ENCODE measurements around the gene RIMS4.

RIMS4 gene

DNA sequence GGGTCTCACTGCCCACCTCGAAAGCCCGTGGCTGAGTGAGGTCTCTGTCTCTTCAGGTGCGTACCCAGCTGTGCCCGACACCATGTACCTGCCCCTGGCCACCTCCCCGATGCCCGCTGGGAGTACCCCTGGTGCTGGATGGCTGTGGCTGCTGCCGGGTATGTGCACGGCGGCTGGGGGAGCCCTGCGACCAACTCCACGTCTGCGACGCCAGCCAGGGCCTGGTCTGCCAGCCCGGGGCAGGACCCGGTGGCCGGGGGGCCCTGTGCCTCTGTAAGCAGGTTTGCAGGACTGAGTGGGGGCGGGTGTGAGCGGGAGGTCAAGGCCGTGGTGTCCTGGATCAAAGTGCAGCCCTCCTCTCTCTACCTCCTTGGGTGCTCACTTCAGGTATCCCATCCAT, 90.5 kb downstream of the RIMS4 start:
- no peak for DNase-seq (ENCODE audit: low read depth)

DNA sequence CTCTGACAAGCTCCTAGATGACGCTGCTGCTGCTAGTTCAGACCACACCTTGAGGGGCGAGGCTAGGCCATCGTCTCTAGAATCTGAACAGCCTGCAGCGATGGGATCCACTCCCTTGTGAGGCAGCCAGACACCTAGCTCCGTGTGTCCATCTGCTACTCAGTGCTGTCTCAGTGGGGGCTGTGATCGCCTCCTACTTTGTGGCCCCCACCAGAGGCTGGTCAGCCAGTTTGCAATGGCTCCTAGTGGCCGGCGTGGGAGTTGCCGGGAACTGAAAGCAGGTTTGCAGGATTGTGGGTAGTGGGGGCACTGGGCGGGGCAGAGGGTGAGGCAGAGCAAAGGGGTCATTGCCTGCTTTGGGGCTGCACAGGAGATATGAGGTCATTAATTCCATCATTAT, 92.4 kb downstream of the RIMS4 start:
- no peak for DNase-seq (ENCODE audit: low read depth)

DNA sequence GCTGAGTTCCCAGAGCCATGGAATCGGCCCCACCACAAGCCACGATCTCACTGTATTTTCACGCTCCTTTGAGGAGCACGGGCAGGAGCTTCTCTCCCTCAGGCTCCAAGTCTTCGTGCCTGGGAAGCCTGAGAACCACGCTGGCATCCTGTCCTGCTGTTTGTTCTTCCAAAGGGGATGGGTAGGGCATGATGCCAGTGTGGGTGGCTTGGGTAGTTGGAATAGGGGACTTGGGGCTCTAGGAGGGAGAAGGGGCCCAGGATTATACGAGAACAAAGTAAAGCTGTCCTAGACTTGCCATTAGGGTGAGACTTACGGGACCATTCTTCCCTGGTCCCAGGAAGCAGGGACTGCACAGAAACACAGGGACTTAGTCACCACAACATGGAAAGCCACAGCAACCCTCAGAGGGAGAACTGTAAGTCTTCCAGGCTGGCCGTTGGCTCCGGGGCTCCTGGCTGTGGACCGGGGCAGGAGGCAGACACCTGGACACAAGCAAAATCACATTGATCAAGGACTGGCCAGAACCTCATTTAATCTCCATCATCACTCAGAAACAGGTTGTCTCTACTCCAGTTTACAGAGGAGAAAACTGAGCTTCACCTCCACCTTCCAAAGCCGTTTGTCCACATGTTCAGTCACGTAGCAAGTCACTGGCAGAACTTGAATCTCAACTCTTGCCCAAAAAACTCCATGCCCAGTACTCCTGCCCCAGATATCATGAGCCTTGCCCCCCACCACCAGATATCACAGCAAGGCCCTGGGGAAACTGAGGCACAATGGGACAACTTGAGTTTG, 93.8 kb downstream of the RIMS4 start:
- DNase-seq (ENCODE audit: low read depth), result no peak

DNA sequence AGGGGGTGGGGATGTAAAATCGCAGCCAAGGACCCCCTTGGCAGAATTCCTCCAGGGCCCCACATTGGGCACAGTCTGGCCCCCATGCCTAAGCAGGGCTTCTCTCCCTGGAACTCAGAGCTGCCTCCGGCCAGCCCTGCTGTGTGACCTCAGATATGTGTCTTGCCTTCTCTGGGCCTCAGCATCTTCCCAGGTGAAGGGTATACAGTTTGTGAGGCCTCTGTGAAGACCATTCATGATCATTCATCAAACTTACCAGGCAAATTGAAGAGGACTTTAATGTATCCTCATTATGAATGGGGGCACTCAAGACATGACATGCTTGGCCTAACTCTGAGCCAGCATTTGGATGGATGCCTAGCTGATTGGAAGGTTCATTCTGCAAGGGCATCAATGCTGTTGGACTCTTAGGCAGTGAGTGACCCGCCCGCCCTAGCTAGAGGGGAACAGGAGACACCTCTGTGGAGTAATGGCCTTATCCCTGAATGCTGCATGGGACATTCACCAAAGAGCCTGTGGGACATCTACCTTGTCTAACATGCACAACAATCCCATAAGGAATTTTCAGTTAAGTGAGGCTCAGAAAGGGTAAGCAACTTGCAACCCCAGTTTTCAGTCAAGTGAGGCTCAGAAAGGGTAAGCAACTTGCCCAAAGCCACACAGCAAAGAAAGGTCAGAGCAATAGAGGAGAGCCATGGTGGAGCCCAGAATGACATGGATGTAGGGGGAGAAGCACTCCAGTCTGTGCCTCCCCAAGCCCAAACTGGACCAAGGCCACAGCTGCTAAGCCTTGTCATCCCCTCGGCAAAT, 94.6 kb downstream of the RIMS4 start:
- DNase-seq (ENCODE audit: low read depth), result no peak

DNA sequence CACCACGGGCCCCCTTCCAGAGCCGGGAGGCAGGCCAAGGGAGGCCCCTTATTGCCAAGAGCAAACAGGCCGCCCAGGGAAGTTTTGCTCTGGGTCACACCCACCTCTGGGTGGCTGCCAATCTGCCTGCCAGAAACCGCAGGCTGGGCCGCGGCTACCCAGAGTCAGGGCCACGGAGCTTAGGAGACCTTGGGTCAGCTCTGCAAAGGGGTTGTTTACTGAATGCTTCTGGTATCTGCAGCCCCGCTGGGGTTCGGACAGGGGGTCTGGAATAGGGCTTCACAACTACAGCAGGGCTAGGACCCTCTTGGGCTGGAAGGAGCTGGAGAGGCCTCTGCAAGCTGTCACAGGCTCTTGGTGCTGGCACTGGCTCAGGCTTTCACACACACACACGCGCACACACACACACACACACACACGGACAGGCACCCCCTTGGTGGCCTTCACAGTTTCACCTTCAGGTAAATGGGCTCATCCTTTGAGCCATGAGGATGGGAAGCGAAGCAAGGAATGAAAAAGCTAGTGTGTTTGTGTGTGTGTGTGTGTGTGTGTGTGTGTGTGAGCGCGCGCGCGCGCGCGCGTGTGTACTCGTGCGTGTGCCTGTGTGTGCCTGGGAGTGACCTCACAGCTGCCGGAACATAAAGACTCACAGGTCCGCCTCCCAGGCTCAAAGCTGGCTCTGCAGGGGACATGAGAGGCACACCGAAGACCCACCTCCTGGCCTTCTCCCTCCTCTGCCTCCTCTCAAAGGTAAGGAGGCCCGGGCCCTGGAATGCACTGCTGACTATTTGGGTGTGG, 95.4 kb downstream of the RIMS4 start, which contains the start of gene CCN5:
Gene CCN5, plus strand, starts transcription at position 669 of the 798 bp plus-strand sequence. Its CDS starts 22 bp downstream, at position 691.
- peak; percentile 80 for DNase-seq (ENCODE audit: low read depth)

DNA sequence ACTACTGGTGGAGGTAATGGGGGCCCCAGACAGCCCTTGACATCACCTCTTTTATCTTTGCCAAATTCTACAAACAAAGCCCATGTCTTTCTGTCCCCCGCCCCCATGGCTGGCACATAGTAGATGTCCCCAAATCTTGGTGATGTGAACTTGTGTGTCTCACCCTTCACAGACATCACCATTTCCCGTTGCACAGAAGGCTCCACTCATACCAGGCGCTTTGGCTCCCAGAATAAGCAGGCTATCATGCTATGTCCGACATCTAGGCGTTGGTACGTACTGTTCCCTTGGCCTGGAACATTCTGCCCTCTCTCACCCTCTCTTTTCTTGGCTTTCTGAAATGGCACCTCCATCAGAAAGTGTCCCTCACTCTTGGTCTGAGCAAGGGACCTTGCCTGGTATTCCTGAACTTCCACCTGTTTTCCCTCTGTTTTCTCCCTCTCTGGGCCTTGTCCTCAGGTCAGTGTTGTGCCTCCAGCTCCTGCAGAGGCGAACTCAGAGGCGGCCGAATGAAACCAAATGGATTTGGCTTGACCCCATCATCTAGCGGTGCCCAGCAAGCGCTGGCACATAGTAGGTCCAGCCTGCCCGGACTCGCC, 96.1 kb downstream of the RIMS4 start:
- no peak for DNase-seq (ENCODE audit: low read depth)

DNA sequence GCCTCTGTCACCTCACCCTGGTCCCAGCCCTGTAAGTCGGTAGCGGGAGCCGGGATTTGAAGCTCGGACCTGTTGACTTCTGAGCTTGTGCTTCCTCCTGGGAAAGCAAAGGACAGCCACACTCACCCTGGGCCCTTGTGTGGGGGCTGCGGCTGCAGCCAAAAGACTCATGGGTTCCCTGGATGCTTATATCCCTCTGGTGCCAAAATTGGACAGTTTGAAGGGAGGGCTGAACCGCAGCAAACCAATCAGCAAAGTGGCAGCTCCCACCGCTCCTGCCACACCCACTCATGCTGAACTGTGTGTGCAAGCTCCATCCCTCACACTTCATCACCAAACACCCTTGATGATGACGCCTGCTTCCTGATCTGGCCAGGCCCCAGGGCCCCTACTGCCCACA, 99.1 kb downstream of the RIMS4 start:
- no peak for DNase-seq (ENCODE audit: low read depth)

DNA sequence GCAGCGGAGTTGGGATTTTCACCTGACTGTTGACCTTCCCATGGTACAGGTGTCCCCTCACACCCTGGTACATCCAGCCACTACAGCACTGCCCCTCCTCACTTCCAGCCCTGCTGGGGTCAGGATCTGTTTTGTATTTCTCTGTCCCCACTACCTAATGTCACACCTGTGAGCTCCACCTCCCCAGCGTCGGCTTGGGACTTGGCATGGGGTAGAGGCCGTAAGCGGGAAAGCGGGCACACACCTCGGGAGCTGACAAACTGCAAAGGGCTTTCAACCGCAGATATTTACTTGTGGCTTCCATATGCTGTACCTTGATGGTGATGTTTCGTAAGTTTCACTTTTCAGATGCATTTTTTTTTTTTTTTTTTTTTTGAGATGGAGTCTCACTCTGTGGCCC, 100.5 kb downstream of the RIMS4 start:
- DNase-seq (ENCODE audit: low read depth), result no peak

DNA sequence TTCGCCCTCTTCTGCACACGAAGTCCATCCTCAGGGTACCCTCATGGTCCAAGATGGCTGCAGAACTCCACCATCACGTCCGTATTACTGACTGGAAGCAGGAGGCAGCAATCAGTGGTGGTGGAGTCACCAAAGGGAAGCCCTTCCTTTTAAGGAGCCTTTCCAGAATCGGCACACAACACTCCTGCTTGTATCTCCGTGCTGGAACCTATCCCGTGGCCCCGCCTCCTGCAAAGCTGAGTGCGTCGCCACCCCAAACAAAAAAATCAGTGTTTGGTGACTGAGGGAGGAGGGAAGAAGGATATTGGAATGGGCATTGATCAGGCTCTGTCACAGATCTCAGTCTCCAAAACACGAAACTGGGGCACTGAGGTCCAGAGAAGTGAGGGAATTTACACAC, 101.0 kb downstream of the RIMS4 start:
- no peak for DNase-seq (ENCODE audit: low read depth)

DNA sequence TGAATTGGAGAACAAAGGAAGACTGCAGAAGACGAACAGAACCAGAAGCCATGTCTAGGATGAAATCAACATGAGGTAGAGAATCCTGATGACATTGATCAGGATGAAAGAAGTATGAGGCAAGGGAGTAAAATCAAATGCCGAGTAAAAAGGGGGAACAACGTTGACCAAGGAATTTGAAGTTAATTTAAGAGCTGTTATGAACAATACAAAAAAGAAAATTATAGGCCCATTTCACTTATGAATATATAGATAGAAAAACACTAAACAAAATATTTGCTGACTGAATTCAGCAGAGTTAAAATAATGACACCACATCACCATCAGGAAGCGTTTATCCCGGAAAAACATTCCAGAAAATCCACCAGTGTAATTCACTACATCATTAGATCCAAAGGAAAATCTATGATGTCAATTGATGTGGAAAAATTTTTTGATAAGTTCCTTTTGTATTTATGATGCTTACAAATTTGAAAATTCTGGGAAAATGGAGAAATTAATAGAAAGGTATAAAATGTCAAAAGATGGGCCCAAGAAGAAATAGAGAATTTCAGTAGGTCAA, 103.2 kb downstream of the RIMS4 start:
- DNase-seq (ENCODE audit: low read depth), result no peak

DNA sequence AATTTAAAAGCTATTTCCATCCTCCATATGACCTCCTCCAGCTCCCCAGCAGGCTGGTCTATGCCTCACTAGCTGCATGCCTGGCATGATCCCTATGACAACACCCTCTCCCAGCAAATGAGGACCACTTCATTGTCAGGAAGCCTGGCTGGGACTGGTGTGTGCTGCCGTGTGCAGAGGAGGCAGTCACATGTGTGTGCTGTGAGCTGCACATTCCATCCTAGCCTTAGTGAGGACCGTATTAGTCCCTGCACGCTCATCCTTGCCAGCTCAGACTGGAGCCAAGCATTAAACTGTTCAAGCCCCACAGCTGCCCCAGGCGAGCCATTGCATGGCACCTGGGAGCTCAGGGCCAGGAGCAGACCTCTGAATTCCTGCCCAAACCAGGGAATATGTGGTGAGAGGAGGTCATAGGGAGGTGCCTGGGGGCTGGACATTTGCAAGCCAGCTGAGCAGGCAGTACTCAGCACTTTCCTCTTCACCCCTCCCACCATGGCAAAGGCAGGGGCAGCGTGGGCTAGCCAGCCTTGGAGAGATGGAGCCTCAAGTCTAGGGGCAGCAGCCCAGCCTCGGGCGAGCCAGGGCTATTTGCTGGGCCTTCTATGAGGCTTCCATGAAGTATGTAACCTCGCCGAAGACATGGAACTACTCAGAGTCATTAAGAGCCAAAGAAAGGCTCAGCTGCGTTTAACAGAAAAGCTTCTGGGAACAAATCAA, 103.9 kb downstream of the RIMS4 start:
- peak; percentile 98 for DNase-seq (ENCODE audit: low read depth)

DNA sequence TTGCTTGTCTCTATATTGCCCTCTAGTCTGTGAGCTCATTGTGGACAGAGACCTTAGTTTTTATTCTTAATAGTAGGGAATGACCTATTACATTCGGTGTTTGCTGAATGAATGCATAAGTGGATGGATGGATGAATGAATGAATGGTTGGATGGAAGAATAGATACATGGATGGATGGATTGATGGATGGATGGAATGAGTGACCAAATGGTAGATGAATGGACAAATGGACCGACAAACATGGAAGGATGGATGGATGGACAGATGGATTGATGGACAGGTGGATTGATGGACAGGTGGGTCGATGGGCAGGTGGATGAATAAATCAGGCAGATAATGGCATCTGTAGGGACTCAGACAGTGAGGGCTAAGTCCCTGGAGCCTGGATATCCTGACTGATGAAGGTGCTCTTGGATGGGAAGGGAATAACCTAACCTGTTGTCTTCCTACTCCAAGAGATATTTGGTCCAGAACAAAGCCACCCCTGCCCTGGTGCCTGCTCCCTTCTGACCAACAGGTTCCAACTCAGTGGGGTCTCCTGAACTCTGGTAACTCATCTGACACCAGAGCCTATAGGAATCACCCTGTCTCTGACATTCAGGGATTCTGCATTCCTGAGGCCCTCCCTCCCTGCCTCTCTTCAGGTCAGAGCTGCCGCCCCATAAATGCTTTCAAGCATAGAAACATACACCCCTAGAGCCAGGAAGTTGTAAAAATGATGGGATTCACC, 104.8 kb downstream of the RIMS4 start:
- DNase-seq (ENCODE audit: low read depth), result no peak

DNA sequence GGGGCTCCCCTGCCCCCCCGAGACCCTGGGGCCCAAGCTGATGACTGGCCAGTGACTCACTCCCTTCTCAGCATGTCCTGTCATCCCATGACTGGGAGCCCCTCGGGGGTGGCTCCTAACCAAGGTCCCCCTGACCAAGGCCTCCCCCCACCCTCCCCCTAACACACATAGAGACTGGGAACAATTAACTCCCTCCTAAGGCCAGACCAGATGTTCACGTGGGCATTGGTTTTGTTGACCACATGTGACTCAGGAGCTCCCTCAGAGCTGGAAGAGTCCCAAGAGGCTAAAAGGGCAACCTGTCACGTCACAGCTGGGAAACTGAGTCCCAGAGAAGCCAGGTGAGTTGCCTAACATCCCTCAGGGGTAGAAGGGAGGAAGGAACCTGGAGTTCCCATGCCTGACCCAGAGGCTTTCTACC, 105.8 kb downstream of the RIMS4 start:
- DNase-seq (ENCODE audit: low read depth), result peak; percentile 92

DNA sequence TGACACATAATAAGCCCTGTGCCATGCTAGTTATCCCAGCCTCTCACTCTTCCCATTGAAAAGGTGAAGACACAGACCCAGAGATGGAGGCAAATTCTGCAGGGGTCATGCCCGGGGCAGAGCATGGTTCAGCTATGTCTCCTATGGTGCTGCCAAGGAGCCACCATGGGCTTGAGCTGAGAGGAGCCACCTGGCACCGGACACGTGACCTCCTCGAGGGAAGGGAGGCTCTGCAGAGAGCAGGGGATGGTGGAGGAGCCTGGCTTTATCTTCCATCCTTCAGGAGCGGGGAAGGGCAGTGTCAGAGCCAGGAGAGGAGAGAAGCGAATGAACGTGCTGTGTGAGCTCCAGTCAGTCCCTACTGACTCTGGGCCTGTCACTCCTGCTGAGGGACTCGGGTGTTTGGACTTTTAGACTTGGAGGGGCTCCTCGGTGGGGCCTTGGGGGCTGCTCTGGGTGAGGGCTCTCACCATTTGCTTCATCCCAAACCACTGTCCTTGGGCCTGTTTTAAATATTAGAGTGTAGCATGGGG, 106.3 kb downstream of the RIMS4 start:
- no peak for DNase-seq (ENCODE audit: low read depth)

DNA sequence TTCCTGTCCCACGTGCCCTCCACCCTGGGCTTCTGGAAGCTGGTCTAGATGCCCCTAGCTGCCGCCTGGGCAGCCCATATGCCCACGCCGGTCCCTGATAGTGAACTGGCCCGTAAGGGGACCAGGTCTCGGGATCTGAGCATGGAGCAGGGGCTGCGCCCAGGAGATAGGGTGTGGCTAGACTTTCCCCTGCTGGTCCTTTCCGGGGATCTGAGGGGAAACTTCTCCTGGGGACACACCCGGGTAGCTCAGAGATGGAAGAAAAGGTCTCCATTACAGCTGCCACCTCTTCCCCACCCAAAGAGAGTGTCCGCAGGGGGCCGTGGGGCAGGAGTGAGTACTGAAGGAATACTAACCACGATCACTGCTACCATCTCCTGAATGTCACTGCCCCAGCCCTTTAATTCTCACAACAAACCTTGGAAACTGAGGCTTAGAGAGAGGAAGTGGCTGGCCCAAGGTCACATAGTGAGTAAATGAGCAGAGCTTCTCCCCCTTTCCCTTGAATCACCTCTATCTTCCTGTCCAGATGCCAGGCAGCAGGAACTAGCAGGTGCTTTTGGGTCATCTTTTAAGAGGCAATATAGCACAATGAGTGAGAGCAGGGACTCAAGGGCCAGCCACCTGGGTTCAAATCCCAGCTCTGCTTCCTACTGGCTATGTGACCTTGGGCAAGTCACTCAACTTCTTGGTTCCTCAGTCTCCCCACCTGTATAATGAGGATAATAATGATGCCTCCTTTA, 107.0 kb downstream of the RIMS4 start:
- DNase-seq (ENCODE audit: low read depth), result no peak

DNA sequence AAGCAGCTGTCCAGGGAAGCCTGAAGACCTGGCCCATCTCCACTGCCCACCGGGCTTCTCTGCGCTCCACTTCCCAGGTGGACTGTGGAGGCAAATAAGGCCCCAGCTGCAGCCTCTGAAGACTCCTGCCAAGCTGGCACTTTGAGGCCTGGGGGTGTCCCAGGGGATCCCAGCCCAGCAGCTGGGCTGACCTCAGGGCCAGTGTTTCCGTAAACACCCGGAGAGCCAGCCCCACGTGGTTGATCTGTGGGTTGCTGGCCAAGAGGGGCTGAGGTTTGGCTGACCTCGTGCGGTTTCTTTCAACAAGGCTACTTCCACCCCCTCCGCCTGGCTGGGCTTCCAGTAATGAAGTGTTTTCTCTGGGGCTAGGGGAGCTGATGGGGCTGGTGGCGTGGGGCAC, 107.6 kb downstream of the RIMS4 start:
- peak; percentile 97 for DNase-seq (ENCODE audit: low read depth)

DNA sequence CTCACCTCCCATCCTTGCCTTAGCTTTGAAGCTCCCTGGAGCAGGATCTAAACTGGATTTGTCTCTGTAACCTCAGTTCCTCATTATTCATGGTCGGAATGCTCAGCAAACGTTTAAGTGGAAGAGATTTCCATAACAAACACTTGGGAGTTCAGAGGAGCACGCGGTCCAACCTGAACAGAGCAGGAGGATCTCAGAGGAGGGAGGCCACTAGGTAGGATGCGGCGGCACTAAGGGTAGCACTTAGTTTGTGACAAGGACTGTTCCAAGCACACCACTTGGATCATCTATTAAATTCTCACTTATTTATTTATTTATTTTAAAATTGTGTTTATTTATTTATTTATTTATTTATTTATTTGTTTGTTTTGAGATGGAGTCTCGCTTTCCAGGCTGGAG, 108.5 kb downstream of the RIMS4 start:
- no peak for DNase-seq (ENCODE audit: low read depth)
